AG04450 (cell line): ENCODE data around the gene BANF2. TPM values are rescaled to one million over a fixed set of nuclear protein-coding genes. Genes with fewer than 3 reads are reported as not detected.

Experiments used
- CTCF ChIA-PET: fragments of 300-600, 350-600 bp; formaldehyde crosslinking; extraction: SDS; loops from one replicate; lab custom pipeline; 2022; ENCODE audit warnings: antibody characterized with exemption, inconsistent platforms; lab: Charles Lee
- POLR2A ChIA-PET: fragments of 350-600 bp; formaldehyde crosslinking; extraction: SDS; loops from one replicate; lab custom pipeline; 2021; ENCODE audit warnings: antibody characterized with exemption, inconsistent platforms; lab: Yijun Ruan, JAX
- DNase-seq: peaks from one replicate; pipeline ENCODE4 v3.0.0-alpha.2; 2011; ENCODE audit warnings: low read depth, low spot score
- H3K27ac ChIP-seq: one replicate; pipeline ENCODE4 v1.5.1; 2012; ENCODE audit warnings: low read depth, low read length, control low read depth
- H3K27me3 ChIP-seq: one replicate; pipeline ENCODE4 v1.6.0; 2012; ENCODE audit warnings: low read length; ENCODE audit not compliant: control insufficient read depth, insufficient read depth
- H3K4me3 ChIP-seq: 2 replicates; pipeline ENCODE4 v1.5.1; 2011; ENCODE audit warnings: mild to moderate bottlenecking, low read depth, low read length, control low read depth
- H3K9me3 ChIP-seq: 2 replicates; pipeline ENCODE4 v1.5.1; 2012; ENCODE audit warnings: low read length; ENCODE audit not compliant: control insufficient read depth, insufficient read depth
- polyA plus RNA-seq: library from polyadenylated mRNA; depleted of rRNA; stranded (reverse); fragments of >200 nt; gene quantifications from 2 replicates; pipeline ENCODE4 v1.2.3, GENCODE V29; 2011
- TF ChIP-seq, protein P1 (sequence below): IDR thresholded peaks from 2 replicates; pipeline ENCODE4 v1.5.1; 2011; ENCODE audit warnings: low read depth, low read length, control low read depth, inconsistent platforms

BANF2 gene
- polyA plus RNA-seq, 1 experiment: not detected

DNA sequence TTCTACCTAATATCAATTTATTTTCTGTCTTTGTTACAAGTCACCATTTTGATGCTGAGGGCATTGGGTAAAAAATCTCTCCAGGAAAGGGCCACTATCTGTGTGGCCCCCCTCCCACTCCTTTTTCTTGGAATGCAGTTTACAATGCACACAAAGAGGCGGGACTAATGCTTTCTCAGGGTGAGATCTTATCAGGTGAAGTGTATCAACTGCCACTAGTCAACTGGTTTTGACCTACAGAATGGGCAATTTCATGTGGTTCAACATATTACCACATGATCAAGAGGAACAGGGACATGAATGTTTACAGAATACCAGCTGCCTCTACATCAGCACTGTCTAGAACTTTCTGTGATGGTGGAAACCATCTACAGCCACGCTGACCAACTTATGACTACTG, 21.5 kb upstream of the BANF2 start:
- H3K9me3 ChIP-seq: no peaks in the 10 kb centered on the region
- H3K27me3 ChIP-seq: no peaks in the 10 kb centered on the region
- TF ChIP-seq, protein P1, sequence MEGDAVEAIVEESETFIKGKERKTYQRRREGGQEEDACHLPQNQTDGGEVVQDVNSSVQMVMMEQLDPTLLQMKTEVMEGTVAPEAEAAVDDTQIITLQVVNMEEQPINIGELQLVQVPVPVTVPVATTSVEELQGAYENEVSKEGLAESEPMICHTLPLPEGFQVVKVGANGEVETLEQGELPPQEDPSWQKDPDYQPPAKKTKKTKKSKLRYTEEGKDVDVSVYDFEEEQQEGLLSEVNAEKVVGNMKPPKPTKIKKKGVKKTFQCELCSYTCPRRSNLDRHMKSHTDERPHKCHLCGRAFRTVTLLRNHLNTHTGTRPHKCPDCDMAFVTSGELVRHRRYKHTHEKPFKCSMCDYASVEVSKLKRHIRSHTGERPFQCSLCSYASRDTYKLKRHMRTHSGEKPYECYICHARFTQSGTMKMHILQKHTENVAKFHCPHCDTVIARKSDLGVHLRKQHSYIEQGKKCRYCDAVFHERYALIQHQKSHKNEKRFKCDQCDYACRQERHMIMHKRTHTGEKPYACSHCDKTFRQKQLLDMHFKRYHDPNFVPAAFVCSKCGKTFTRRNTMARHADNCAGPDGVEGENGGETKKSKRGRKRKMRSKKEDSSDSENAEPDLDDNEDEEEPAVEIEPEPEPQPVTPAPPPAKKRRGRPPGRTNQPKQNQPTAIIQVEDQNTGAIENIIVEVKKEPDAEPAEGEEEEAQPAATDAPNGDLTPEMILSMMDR: no peak
- ChIA-PET POLR2A (no interaction called here), CTCF (interaction anchor here (2.5 to 3.7 kb wide), 2 partner anchors 220 to 261 kb away, joined by 9 to 12 read pairs; no protein-coding TSS in a partner anchor)
- H3K27ac ChIP-seq: no peak overlapping the region
- no peak overlapping the region for H3K4me3 ChIP-seq
- DNase-seq: no peak

DNA sequence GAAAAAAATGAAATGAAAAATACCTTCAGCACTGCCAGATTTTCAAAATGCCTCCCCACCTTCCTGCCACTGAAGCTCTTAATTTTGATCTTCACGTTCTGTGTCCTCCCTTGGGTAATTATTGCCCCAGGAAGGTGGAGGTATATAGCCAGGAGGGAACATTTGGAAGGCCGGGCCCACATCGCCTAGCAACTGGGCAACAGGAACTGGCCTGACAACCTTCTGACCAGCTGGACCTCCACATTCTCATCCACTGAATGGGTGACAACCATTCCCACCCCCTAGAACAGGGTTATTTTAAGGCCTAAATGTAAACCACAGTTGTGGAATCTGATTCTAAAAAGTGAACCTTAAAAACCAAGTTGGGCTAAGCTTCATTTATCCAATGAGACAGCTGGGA, 20.9 kb upstream of the BANF2 start:
- H3K27ac ChIP-seq: no peak overlapping the region
- H3K27me3 ChIP-seq: no peaks in the 10 kb centered on the region
- CTCF ChIA-PET: interaction anchor here (2.5 to 3.7 kb wide), 2 partner anchors 219 to 260 kb away, joined by 9 to 12 read pairs; no protein-coding TSS in a partner anchor
- POLR2A ChIA-PET: no interaction called here
- no peaks in the 10 kb centered on the region for H3K9me3 ChIP-seq
- no peak for DNase-seq
- TF ChIP-seq, protein P1: no peak
- no peak overlapping the region for H3K4me3 ChIP-seq

DNA sequence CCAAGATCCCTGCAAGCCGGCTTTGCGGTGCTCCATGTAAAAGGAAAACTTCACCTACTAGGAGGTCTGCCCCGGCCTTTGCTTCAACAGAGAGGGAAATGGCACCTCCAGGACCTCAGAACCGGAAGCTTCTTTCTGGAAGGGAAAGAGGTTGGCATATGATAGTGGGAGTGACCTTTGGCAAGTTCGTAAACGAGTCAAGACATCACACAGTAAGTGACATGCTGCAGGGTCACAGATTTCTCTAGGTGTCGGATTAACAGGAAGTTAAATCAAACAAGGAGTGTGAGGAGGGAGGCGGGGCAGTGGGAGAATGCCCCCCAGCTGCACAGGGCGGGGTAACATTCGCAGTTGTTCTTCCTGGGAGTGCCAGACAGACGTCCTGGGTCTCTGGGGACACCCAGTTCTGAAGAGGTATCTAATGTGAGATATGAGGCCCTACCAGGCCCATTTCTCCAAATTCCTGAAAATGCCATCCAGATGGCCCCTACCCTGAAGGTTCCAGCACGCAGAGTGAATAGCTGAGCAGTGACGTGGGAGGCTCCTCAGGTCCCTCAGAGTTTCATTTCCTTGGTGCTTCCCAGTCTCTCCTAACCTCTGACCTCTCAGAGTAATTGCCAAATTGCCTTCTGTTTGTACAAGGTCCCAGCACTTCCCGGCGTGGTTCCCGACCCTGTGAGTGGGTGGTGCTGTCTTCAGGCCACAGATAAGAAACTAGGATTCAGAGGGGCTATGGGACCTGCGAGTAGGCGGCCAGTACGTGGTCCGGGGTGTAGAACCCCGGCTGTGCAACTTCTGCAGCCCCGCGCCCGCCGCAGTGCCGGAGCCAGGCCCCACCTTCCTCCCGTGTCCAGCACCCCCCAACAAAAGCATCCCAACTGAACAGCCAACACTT, 19.6 kb upstream of the BANF2 start:
- Histone ChIP-seq H3K27ac (peak overlapping the region; percentile 73), H3K9me3 (no peaks in the 10 kb centered on the region), H3K27me3 (peaks cover 5% of the 10 kb centered on the region), H3K4me3 (peak overlapping the region; percentile 79)
- ChIA-PET CTCF (interaction anchor here (0.6 to 3.7 kb wide), 9 partner anchors 10 to 316 kb away, joined by 3 to 17 read pairs (median 4); no protein-coding TSS in a partner anchor), POLR2A (interaction anchor here (1.2 to 3.8 kb wide), 3 partner anchors 116 to 194 kb away, joined by 3 to 53 read pairs (median 53); no protein-coding TSS in a partner anchor)
- DNase-seq: no peak
- TF ChIP-seq, protein P1: no peak

- peaks cover 5% of the 10 kb centered on the region for H3K27me3 ChIP-seq
- no peak for DNase-seq
- ChIA-PET CTCF (interaction anchor here (0.6 to 3.7 kb wide), 16 partner anchors 10 to 315 kb away, joined by 3 to 20 read pairs (median 4); no protein-coding TSS in a partner anchor), POLR2A (interaction anchor here (0.7 to 3.8 kb wide), 14 partner anchors 21 to 256 kb away, joined by 3 to 53 read pairs (median 12); partner anchors contain the start of gene DSTN)
- H3K27ac ChIP-seq: peak overlapping the region; percentile 73
- TF ChIP-seq, protein P1: peak; percentile 59
- no peaks in the 10 kb centered on the region for H3K9me3 ChIP-seq
- peak overlapping the region; percentile 79 for H3K4me3 ChIP-seq
Observed at GRCh38 chr20:17680836-17681725, 18.7 kb upstream of the BANF2 start.
